HuH-7 (cell line): ENCODE results near the gene GAL3ST2.
A peak's percentile ranks its signal among the peaks of the same experiment; 100 is the strongest.
"Not testable (repeated sequence)": the region's sequence is repeated elsewhere in the genome, so short reads cannot be mapped to it uniquely, and the experiment has no call there.

ENCODE experiments used
- DNase-seq: peaks from one replicate; pipeline ENCODE4 v3.0.0; 2011; ENCODE audit warnings: low spot score

The GAL3ST2 gene

DNA sequence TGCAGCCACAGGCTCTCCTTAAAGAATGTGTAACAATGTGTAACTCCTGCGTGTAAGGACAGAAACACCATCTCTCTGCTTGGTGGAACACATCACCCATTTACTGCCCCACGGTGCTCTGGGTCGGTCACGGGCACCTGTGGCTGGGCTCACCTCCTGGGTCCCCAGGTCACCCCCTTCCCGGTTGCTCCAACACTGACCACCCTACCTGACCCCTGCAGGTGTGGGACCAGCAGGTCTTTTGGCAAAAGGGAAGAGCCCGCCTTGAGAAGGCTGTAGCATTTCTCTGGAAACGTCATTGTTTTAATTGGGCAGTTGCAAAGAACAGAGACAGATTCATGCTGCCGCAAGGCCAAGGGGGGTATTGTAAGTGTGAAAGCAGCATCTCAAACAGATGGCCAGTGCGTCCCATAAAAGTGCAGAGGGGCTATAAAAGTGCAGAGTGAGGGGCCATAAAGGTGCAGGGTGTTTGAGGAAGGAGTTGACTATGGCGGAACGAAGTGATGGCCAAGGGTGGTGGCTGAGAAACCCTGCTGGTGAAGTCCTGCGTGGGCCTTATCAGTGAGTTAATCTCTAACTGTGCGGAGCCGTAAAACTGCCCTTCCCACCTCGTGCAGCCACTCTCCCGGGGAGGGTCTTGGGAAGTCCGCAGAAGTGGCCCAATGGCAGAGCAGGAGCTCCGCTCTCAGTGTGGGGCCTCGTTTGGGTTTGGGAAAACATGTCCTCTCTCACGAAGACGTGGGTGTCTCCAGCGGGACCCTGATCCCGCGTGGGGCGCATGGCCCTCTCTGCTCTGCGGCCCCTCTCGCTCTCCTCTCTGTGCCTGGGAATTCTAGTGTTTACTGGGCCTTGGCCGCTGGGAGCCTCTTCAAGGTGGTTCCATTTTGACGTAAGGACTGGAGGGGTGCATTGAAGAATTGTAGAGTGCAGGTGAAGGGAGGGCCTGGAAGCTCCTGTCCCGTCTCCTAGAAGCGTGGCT lies 18.7 kb downstream of the GAL3ST2 start:
- no peak for DNase-seq

DNA sequence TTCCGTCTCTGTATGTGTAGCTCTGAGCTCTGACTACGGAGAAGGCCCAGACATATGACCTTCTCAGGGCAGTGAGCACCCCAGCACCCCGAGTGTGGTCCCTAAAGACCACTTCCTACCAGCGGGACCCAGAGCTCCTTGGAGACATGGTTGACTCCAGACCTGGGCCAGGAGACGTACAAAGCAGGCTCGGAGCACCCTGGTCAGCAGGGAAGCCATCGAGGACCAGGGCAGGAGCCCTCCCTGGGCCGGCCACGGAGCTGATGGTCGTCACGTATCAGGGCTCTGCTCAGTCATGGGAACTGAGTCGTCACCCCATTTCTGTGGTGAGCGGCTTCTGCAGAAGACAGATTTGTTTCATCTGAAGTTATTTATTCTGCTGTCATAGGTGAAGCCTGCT lies 19.6 kb downstream of the GAL3ST2 start:
- DNase-seq = no peak

GRCh38 chr2:241796610-241797138 lies 20.1 kb downstream of the GAL3ST2 start:
- DNase-seq = peak; percentile 1

DNA sequence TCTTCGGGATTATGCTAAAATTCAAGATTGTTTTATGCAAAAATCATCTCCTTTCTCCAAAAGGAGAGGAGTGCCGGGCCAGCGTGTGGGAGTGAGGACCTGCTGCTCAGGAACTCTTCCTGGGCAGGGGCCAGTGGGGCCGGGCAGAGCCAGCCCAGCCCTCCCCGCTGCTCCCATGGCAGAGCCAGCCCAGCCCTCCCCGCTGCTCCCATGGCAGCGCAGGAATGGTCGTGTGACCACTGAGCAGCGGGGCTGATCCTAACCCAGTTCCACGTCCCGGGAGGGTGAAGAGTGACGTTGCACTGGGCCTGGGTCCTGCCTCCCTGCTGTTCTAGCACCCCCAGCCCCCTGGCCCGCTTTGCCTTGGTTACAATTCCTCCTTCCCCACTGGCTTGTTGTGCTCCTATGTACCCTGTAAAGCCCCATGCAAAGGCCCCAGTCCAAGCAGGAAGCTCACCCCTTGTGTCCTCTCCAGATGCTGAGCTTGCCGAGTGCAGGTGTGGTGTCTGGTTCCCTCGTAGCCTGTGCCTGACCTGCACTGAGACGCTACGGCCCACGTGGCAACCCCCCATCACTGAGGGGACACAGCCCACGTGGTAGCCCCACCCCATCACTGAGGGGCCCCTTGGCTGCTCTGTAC lies 20.9 kb downstream of the GAL3ST2 start:
- peak; percentile 6 for DNase-seq

- DNase-seq = peak; percentile 6
These were observed 21.5 kb downstream of the GAL3ST2 start for GRCh38 chr2:241798081-241798630.

- peak; percentile 3 for DNase-seq
These were observed 22.3 kb downstream of the GAL3ST2 start for GRCh38 chr2:241798631-241799521.

GRCh38 chr2:241799522-241800197 lies 23.0 kb downstream of the GAL3ST2 start:
- peak; percentile 1 for DNase-seq

DNA sequence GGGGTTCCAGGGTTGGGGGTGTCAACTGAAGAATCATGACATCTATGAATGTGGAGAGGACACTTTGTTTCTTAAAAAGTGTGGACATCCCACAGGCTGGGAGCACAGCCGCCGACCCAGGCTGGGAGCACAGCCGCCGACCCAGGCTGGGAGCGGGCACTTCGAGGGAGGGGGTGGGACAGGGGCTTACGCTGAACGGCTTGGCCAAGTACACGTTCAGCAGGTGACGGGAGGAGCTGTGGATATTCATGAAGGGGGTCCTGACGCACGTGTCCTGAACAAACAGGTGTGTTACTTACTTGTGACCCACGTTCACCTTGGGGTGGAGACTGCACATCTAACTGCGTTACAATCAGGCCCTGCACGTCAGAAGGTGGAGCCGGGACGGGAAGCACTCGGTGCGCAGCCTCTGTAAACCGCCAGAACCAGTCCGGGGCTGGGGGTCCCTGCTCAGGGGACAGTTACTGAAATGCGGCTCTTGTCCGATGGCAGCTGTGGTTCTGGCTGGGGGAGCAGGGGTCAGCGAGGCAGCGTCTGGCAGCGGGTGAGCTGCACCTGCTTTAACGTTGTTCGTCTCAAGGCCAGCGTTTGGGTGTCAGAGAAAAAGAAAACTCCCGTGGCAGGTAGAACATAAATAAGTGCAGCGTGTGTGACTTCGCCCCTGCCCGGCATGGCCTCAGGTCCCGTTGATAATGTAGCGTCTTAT lies 23.7 kb downstream of the GAL3ST2 start:
- DNase-seq = not testable (repeated sequence)

GRCh38 chr2:241801611-241802420 lies 25.2 kb downstream of the GAL3ST2 start:
- no peak for DNase-seq

GRCh38 chr2:241802421-241803318 lies 26.0 kb downstream of the GAL3ST2 start:
- DNase-seq = no peak

DNA sequence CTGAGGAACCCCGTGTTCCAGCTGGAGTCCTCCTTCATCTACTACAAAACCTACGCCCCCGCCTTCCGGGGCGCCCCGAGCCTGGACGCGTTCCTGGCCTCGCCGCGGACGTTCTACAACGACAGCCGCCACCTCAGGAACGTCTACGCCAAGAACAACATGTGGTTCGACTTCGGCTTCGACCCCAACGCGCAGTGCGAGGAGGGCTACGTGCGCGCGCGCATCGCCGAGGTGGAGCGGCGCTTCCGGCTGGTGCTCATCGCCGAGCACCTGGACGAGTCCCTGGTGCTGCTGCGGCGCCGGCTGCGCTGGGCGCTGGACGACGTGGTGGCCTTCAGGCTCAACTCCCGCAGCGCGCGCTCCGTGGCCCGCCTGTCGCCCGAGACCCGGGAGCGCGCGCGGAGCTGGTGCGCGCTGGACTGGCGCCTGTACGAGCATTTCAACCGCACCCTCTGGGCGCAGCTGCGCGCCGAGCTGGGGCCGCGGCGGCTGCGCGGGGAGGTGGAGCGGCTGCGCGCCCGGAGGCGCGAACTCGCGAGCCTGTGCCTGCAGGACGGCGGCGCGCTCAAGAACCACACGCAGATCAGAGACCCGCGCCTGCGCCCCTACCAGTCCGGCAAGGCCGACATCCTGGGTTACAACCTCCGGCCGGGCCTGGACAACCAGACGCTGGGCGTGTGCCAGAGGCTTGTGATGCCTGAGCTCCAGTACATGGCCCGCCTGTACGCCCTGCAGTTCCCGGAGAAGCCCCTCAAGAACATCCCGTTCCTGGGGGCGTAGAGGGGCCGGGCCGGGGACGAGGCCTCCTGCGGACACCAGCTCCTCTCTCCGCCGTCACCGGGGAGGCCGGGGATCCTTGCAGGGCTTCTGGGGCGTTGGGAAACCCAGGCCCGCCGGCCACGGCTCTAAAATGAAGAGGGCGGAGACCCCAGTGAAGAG lies 27.0 kb downstream of the GAL3ST2 start:
- no peak for DNase-seq

DNA sequence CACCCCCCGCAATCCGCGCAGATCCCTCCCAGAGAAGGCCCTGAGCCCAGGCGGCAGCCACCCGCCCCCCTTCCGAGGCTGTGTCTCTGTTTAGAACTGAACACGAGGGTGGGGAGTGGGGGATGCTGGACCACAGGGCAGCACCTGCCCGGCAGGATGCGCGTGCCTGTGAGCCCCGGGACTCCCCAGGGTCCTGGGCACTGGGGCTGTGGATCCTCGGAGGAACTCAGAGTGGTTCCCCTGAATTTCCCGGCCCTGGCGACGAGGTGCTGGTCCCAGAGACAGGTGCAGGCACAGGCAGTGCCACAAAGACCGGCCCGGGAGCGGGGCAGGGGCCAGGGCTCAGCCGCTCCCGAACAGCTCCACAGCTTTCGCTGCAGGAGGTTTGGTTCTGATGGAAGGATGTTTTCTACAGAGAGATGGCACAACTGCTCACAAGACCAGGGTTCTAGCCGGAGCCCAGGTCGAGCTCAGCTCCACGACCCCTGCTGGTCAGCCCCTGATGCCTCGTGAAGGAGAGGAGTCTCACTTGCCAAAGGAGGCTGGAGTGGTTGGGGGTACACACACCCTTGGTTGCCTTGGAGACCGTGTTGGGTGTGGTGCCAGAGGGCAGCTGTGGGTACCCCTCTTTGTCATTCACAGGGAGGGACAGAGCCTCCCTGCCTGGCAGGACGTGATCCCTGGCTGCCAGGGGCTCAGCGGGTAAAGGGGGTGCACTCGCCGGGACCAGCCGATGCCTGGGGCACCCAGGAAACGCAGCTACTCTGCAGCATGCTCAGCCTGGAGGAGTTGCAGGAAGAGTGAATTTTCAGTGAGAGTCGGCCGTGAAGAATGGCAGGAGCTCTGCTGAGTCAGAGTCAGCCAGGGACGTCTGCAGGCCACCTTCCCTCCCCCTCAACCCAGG lies 28.0 kb downstream of the GAL3ST2 start:
- DNase-seq = no peak

DNA sequence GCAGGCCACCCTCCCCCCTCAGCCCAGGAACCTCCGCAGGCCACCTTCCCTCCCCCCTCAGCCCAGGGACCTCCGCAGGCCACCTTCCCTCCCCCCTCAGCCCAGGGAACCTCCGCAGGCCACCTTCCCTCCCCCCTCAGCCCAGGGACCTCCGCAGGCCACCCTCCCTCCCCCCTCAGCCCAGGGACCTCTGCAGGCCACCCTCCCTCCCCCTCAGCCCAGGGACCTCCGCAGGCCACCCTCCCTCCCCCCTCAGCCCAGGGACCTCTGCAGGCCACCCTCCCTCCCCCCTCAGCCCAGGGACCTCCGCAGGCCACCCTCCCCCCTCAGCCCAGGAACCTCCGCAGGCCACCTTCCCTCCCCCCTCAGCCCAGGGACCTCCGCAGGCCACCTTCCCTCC lies 29.6 kb downstream of the GAL3ST2 start:
- DNase-seq = not testable (repeated sequence)

DNA sequence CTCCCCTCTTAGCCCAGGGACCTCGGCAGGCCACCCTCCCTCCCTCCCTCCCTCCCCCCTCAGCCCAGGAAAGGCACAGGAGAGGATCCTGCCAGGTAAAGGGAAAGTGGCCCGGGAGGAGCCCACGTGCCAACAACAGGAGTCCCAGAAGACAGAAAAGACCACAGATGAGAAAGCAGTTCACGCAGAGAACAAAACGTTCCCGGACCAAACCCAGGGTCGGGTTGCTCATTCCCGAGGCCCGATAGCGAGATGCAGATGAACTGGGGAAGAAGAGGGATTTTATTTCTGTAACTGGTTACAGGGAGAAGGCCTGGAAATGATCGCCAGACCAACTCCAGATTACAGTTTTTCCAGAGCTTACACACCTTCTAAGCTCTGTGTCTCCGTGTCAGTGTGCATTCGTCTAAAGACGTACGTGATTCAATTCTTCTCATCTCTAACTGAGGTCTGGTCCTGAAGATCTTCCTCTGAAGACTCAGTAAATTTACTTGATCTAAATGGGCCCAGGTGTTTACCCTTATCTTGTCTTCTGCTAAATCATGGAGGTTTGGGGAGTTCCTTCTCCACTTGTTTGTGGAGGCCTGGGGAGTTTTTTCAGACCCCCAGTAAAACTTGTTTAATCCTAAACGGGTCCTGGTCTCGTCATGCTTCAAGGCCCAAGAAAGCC lies 31.6 kb downstream of the GAL3ST2 start:
- no peak for DNase-seq

DNA sequence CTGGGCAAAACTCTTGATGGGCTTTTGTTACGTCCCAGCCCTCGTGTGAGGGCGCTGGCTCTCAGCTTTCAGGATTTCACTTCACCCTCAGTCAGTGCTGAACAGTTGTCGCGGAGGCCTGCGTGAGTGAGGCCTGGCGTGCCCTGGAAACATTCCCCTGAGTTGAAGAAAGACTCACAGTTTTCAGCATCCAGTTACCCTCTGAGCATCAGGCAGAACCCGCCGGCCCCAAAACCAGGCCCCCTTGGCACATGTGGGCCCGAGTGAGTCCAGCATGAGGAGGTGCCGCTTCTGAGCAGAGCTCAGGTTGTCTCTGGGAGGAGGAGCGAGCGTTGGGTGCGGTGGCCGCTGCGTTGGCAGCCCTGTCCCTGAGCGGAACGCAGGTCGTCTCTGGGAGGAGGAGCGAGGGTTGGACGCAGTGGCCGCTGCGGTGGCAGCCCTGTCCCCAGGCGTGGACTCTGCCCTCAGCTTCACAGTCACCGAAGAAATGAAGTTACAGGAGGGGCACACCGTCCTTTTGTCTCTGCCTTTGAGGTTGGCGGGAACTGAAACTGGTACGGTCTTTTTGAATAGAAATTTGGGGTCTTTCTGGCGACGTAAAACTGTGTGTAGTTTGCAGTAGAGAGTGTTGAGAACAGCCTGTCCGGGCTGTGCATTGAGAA lies 32.2 kb downstream of the GAL3ST2 start, which contains the start of gene NEU4:
Gene NEU4, plus strand, starts transcription at position 473 of the 662 bp plus-strand sequence. CDS start 5,292 bp downstream, outside the sequence.
- peak; percentile 81 for DNase-seq
